ENCODE data around the gene GTF3C6. TPM values are rescaled to one million over a fixed set of nuclear protein-coding genes. Genes with fewer than 3 reads are reported as not detected.

The GTF3C6 gene
- total RNA-seq, 2 donors from 2014 or later, result 18.0 to 30.3 TPM

GRCh38 chr6:110938171-110938570 lies 20.3 kb upstream of the GTF3C6 start:
- H3K4me3 ChIP-seq, result no peak overlapping the region
- ATAC-seq (ENCODE audit: insufficient number of reproducible peaks, low FRiP score, low read depth) (no peak), DNase-seq (ENCODE audit: low spot score) (no peak)
- H3K36me3 ChIP-seq, result no peaks in the 10 kb centered on the region
- no peaks in the 10 kb centered on the region for H3K4me1 ChIP-seq (ENCODE audit: control insufficient read depth in 1 of 2, low read depth in 2 of 2)
- H3K27me3 ChIP-seq (replicated peaks; ENCODE audit: insufficient read depth), result no peaks in the 10 kb centered on the region
- no peak overlapping the region for H3K27ac ChIP-seq
- no peak for TF ChIP-seq CTCF (IDR thresholded peaks at IDR 0.05)
- H3K9me3 ChIP-seq, result no peaks in the 10 kb centered on the region

- TF ChIP-seq CTCF (IDR thresholded peaks at IDR 0.05), result no peak
- H3K27me3 ChIP-seq (replicated peaks; ENCODE audit: insufficient read depth), result no peaks in the 10 kb centered on the region
- no peak for ATAC-seq (ENCODE audit: insufficient number of reproducible peaks, low FRiP score, low read depth)
Observed at GRCh38 chr6:110939429-110940200, 18.9 kb upstream of the GTF3C6 start.

GRCh38 chr6:110944681-110945151 lies 13.8 kb upstream of the GTF3C6 start:
- ATAC-seq (ENCODE audit: insufficient number of reproducible peaks, low FRiP score, low read depth) (no peak), DNase-seq (ENCODE audit: low spot score) (no peak)
- no peak for TF ChIP-seq CTCF (IDR thresholded peaks at IDR 0.05)
- H3K27me3 ChIP-seq (replicated peaks; ENCODE audit: insufficient read depth), result no peaks in the 10 kb centered on the region
- H3K9me3 ChIP-seq, result no peaks in the 10 kb centered on the region
- H3K27ac ChIP-seq, result no peak overlapping the region
- no peaks in the 10 kb centered on the region for H3K36me3 ChIP-seq
- H3K4me1 ChIP-seq (ENCODE audit: control insufficient read depth in 1 of 2, low read depth in 2 of 2), result no peaks in the 10 kb centered on the region
- H3K4me3 ChIP-seq, result no peak overlapping the region

More at GRCh38 chr6:110939429-110940200, 18.9 kb upstream of the GTF3C6 start:
- DNase-seq (ENCODE audit: low spot score), result no peak
- H3K4me1 ChIP-seq (ENCODE audit: control insufficient read depth in 1 of 2, low read depth in 2 of 2), result no peaks in the 10 kb centered on the region
- H3K27ac ChIP-seq, result no peak overlapping the region
- no peaks in the 10 kb centered on the region for H3K36me3 ChIP-seq
- no peak overlapping the region for H3K4me3 ChIP-seq
- H3K9me3 ChIP-seq, result no peaks in the 10 kb centered on the region

GRCh38 chr6:110946498-110946897 lies 12.0 kb upstream of the GTF3C6 start:
- Histone ChIP-seq H3K27ac (no peak overlapping the region), H3K4me3 (no peak overlapping the region), H3K4me1 (ENCODE audit: control insufficient read depth in 1 of 2, low read depth in 2 of 2) (no peaks in the 10 kb centered on the region), H3K36me3 (no peaks in the 10 kb centered on the region), H3K9me3 (no peaks in the 10 kb centered on the region), H3K27me3 (replicated peaks; ENCODE audit: insufficient read depth) (no peaks in the 10 kb centered on the region)
- no peak for TF ChIP-seq CTCF (IDR thresholded peaks at IDR 0.05)
- ATAC-seq (ENCODE audit: insufficient number of reproducible peaks, low FRiP score, low read depth), result no peak
- DNase-seq (ENCODE audit: low spot score), result no peak

GRCh38 chr6:110949679-110950285 lies 8.7 kb upstream of the GTF3C6 start:
- no peaks in the 10 kb centered on the region for H3K36me3 ChIP-seq
- peak overlapping the region; percentile 25 for H3K4me3 ChIP-seq
- no peaks in the 10 kb centered on the region for H3K9me3 ChIP-seq
- H3K4me1 ChIP-seq (ENCODE audit: control insufficient read depth in 1 of 2, low read depth in 2 of 2), result no peaks in the 10 kb centered on the region
- TF ChIP-seq CTCF (IDR thresholded peaks at IDR 0.05), result peak; percentile 55
- DNase-seq (ENCODE audit: low spot score) (no peak), ATAC-seq (ENCODE audit: insufficient number of reproducible peaks, low FRiP score, low read depth) (no peak)
- no peak overlapping the region for H3K27ac ChIP-seq
- H3K27me3 ChIP-seq (replicated peaks; ENCODE audit: insufficient read depth), result no peaks in the 10 kb centered on the region
